Spleen (tissue), 7 donors: ENCODE results near the gene HS6ST2.

Source experiments
- POLR2A ChIP-seq, 3 donors: fragments of 450-650 bp; IDR thresholded peaks; one replicate each; pipeline ENCODE4 v1.5.1; 2017; ENCODE audit warnings: antibody characterized with exemption in 3 of 3, mild to moderate bottlenecking in 1 of 3
- TF ChIP-seq, protein P1 (sequence below), 11 experiments: fragments of 200-600 bp in 7 of 11; fragments of 450-650 bp in 4 of 11; sonication (generic) in 4 of 11; IDR thresholded peaks in 8 of 11; conservative IDR thresholded peaks in 3 of 11; 1 replicate in 7 of 11; 2 replicates in 4 of 11; pipeline versions ENCODE4 v1.4.0 to v1.8.0; 2016 to 2021; ENCODE audit warnings: antibody characterized with exemption in 11 of 11, inconsistent platforms in 4 of 11, mild to moderate bottlenecking in 1 of 11
- donor health status: DM: no; HTN: no; CAD: no; lungs with moderate emphysema.
- donor health status: DM: no; HTN: no; CAD: no.
- donor health status: DM: no; HTN: no; CAD: no.

DNA sequence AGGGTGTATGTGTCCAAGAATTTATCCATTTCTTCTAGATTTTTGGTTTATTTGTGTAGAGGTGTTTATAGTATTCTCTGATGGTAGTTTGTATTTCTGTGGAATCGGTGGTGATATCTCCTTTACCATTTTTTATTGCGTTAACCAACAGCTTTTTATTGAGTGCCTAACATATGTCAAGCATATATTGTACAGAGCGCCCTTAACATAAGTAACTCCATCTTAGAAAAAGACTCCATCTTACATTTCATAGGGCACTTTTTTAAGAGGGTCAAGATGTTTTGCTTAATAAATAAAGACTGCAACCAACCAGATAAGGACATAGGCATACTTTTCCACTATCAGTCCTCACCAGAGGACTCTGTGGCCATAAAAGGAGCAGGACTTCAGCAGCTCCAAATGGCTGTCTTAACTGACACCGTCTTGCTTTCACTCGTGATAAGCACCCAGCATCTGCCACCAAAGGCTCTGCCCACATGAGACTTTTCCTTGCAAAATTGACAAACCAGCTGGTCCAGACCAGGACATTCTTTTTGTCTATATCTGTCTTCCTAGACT lies 75.0 kb downstream of the HS6ST2 start:
- TF ChIP-seq, protein P1, sequence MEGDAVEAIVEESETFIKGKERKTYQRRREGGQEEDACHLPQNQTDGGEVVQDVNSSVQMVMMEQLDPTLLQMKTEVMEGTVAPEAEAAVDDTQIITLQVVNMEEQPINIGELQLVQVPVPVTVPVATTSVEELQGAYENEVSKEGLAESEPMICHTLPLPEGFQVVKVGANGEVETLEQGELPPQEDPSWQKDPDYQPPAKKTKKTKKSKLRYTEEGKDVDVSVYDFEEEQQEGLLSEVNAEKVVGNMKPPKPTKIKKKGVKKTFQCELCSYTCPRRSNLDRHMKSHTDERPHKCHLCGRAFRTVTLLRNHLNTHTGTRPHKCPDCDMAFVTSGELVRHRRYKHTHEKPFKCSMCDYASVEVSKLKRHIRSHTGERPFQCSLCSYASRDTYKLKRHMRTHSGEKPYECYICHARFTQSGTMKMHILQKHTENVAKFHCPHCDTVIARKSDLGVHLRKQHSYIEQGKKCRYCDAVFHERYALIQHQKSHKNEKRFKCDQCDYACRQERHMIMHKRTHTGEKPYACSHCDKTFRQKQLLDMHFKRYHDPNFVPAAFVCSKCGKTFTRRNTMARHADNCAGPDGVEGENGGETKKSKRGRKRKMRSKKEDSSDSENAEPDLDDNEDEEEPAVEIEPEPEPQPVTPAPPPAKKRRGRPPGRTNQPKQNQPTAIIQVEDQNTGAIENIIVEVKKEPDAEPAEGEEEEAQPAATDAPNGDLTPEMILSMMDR (IDR thresholded peaks at IDR 0.05 in 8 of 11, conservative IDR thresholded peaks at IDR 0.05 in 3 of 11), result no peak
- TF ChIP-seq POLR2A (IDR thresholded peaks at IDR 0.05), result no peak
